Activated T-cell treated with anti-CD3 and anti-CD28 coated beads, Interleukin-2, amount 50 U/mL, for 1 hour (primary cell): ENCODE measurements around the gene ADGRL3.
"Not testable (repeated sequence)": the region's sequence is repeated elsewhere in the genome, so short reads cannot be mapped to it uniquely, and the experiment has no call there.

Experiments
- DNase-seq: peaks from one replicate; pipeline ENCODE4 v3.0.0-alpha.2; 2020

The ADGRL3 gene

DNA sequence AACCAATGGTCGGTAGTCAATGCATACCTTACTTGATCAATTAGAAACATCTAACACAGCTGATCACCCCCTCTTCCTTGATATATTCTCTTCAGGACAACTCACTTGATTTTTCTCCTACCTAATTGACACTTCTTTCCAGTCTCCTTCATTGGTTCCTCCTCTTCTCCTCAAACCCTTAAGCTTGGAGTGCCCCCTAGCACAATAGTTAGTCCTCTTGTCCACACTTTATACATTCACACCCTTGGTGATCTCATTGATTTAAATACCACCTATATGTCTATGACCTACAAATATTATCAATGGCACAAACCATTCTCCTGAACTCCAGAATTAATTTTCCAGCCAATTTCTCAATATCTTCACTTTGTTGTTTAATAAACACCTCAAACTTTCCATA, 724.0 kb downstream of the ADGRL3 start:
- no peak for DNase-seq

DNA sequence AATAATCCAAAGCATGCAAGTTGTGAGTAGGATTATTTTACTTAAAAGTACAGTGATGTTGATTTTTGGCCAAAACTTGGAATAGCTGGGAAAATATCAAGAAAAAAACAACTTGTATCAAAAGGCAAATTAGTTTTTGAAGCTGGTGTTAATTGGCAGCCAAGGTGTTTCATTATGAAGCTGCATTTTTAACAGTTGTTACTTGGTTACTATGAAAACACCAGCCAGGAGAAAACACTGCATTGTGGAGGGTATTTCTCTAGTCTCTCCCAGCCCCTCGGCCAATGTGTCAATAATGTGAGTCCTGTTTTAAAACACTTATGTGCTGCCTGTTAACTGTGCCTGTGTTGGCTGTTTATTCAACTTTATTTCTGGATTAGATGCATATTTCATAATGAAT, 733.4 kb downstream of the ADGRL3 start:
- no peak for DNase-seq

DNA sequence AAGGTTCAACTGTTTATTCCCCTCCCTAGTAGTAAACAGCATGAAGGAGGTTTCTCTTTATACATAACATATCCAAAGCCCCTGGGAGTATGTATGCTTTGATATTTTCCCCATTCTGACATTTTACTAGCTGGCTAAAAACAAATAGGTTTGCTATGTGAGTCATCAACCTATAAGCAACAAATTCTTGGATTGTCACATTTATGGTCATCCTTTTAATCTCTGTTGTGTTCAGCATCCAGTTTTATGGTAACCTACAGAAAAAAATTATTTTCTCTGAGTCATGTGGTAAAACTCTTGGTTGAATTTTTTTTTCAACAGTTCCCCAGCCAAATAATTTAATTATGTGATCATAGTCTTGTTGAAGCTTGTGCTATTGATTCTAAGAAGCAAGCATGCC, 734.1 kb downstream of the ADGRL3 start:
- DNase-seq, result no peak

- no peak for DNase-seq
Measured at GRCh38 chr4:61938250-61938846, 738.2 kb downstream of the ADGRL3 start.

- DNase-seq, result no peak
Measured at GRCh38 chr4:61950625-61951024, 750.5 kb downstream of the ADGRL3 start.

GRCh38 chr4:61953386-61953785, 753.3 kb downstream of the ADGRL3 start:
- DNase-seq, result no peak

GRCh38 chr4:61958591-61958990, 758.5 kb downstream of the ADGRL3 start:
- no peak for DNase-seq

GRCh38 chr4:61959087-61959486, 759.0 kb downstream of the ADGRL3 start:
- DNase-seq, result no peak

DNA sequence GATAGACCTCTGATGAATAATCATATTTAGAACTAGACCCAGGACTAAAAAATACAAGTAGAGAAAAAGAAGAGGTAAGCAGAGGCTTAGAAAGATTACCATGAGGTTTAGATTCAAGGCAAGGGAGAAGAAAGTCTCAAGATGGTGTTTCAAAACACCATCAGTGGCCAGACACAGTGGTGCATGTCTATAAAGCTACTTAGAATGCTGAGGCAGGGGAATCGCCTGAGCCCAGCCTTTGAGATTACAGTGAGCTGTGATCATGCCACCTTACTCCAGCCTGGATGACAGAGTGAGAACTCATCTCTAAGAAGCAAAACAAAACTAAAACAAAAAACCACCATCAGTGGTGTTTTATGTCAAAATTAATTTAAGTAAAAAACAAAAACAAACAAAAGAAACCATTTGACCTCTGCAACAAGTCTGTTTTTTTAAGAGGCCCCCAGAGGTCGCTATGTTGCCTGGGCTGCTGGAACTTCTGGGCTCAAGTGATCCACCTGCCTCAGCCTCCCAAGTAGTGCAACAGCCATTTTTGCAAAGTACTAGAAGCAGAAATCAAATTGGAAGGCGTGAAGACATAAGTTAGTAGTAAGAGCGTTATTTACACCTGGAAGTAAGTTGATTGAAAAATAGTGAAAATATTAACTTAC, 784.3 kb downstream of the ADGRL3 start:
- DNase-seq, result no peak

DNA sequence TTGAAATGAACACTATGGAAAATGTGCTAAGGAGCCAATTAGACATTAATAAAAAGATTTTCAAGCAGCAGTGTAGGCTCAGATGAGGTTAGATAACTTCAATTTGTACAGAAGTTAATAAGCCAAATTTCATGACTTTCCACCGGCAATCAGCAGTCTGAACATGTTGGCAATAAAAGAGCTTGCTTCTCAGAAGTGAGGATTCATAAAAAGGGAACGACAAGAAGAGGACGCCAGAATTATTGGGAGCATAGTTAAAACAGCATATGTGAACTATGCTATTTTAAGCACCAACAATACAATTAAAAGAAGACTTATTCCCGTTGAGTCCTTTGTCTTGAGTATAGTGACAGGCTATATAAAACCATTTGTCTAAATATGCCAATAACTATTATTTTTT, 785.3 kb downstream of the ADGRL3 start:
- DNase-seq, result no peak

- not testable (repeated sequence) for DNase-seq
Measured at GRCh38 chr4:61986929-61987328, 786.8 kb downstream of the ADGRL3 start.

DNA sequence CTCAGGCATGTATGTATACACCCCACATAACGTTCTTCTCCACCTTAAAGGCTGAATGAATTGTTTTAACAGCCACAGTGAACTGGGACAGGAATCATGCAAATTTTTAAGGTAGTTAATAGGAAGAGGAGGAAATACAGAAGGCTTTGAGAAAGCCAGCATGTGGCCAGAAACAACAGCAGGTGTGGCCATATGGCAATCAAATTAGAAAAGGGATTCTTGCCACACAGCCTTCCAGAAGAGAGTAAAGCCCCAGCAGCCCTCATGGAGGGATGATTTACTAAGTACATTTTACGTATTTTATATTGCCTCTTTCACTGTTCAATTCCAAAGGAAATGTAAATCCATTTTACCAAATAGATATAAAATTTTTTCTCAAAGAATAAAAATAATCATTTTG, 792.2 kb downstream of the ADGRL3 start:
- DNase-seq, result no peak

DNA sequence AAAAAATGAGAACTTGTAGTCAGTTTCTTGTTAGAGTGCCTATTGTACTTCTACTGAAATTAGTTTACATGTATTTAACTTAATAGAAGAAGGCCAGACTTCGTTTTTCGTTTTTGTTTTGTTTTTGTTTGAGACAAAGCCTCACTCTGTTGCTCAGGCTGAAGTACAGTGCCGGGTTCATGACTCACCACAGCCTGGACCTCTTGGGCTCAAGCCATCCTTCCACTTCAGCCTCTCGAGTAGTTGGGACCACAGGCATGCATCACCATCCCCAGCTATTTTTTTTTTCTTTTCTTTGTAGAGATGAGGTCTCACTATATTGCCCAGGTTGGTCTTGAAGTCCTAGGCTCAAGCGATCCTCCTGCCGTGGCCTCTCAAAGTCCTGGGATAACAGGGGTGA, 793.9 kb downstream of the ADGRL3 start:
- no peak for DNase-seq

GRCh38 chr4:61995717-61996340, 795.7 kb downstream of the ADGRL3 start:
- no peak for DNase-seq

- DNase-seq, result no peak
Measured at GRCh38 chr4:61996943-61997342, 796.8 kb downstream of the ADGRL3 start.

- no peak for DNase-seq
Measured at GRCh38 chr4:61997831-61998230, 797.7 kb downstream of the ADGRL3 start.

GRCh38 chr4:62003695-62004094, 803.6 kb downstream of the ADGRL3 start:
- DNase-seq, result no peak

DNA sequence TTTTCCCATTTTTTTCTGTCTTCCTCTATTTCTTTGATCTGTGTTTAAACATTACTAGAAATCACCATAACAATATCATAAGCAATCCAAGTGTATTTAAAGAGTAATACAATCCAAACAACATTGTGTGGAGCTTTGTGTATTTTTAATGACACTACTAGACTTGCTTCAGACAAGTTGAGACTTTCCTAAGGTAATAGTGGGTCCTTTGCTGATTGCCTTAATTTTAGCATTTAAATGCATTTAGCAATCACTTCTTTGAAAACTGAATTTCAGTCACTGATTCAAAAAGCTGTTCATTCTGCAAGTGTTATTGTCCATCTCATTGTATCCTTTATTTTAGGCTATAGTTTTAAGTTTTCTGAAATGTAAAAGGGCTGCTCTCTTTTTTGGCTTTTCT, 804.8 kb downstream of the ADGRL3 start:
- DNase-seq, result no peak

GRCh38 chr4:62006108-62006507, 806.0 kb downstream of the ADGRL3 start:
- DNase-seq, result no peak

GRCh38 chr4:62015043-62015739, 815.1 kb downstream of the ADGRL3 start:
- no peak for DNase-seq

DNA sequence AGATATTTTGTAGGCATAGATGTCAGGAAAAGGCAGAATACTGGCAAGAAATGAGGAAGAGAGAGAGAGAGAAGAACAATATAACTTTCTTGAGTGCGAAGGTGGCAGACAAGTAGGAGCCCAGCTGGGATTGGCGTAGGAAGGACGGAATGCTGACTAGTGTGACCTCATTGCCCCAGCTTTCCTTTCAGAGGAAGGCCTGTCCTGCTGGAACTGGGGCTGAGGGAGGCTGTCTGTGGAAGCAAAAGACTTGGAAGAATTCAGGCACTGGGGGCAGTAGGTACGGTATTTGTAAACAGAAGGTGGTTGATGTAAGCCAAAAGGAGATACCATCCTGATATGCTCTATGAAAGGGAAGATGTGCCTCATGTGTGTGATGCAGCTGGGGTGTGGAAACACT, 818.4 kb downstream of the ADGRL3 start:
- no peak for DNase-seq

GRCh38 chr4:62023633-62024032, 823.5 kb downstream of the ADGRL3 start:
- DNase-seq, result no peak

- DNase-seq, result no peak
Measured at GRCh38 chr4:62028745-62029144, 828.6 kb downstream of the ADGRL3 start.

- DNase-seq, result no peak
Measured at GRCh38 chr4:62030958-62031357, 830.8 kb downstream of the ADGRL3 start.
